HCT116 (cell line): Measurements from ENCODE around the gene ZNF593. TPM values are rescaled to one million over a fixed set of nuclear protein-coding genes. Genes with fewer than 3 reads are reported as not detected.

ENCODE experiments used
- ATAC-seq: fragments of 200-7000 bp; cut with Tn5 transposase; 2 replicates; pipeline ENCODE4 v1.9.1; 2020; ENCODE audit warnings: mild to moderate bottlenecking, moderate library complexity
- BruUV-seq: library from RNA; stranded (reverse); fragments of 400-500 nt; replicated peaks from 2 replicates; lab custom pipeline; 2021; lab: Mats Ljungman, UMichigan
- CTCF ChIA-PET: fragments of 300-600 bp; sonication (Branson Sonifier 250); formaldehyde crosslinking; loops from one replicate; lab custom pipeline; 2021; ENCODE audit warnings: antibody characterized with exemption; lab: Charles Lee
- POLR2A ChIA-PET: fragments of 300-600, 350-600 bp; sonication (Branson Sonifier 250); formaldehyde crosslinking; loops from one replicate; lab custom pipeline; 2021; ENCODE audit warnings: antibody characterized with exemption; lab: Charles Lee
- RAD21 ChIA-PET, 2 experiments: fragments of 300-600 bp; sonication (Branson Sonifier 250); formaldehyde crosslinking; loops; one replicate each; lab custom pipeline; 2023; ENCODE audit warnings: low total read pairs in 2 of 2; ENCODE audit not compliant: uncharacterized antibody in 2 of 2, unreplicated experiment in 2 of 2, low non-redundant PET in 1 of 2; lab: Charles Lee
- DNase-seq: peaks from one replicate; pipeline ENCODE4 v3.0.0-alpha.2; 2010; ENCODE audit warnings: low read depth, low spot score
- H2AFZ ChIP-seq: fragments of 200-600 bp; shearing (Covaris generic), sonication (generic); 2 replicates; pipeline ENCODE4 v1.6.1; 2017; ENCODE audit warnings: low read depth, mixed run types, mixed read lengths, antibody characterized with exemption, low read length; ENCODE audit not compliant: poor library complexity, severe bottlenecking
- H3K27ac ChIP-seq: 2 replicates; pipeline ENCODE4 v1.5.1; 2012; ENCODE audit warnings: low read depth, low read length
- H3K27me3 ChIP-seq: fragments of 200-600 bp; sonication (generic); 2 replicates; pipeline ENCODE4 v1.6.1; 2016; ENCODE audit warnings: mixed run types, low read length, mixed read lengths; ENCODE audit not compliant: insufficient read depth
- H3K36me3 ChIP-seq, 2 experiments: fragments of 200-500 bp in 1 of 2; fragments of 200-600 bp in 1 of 2; sonication (Bioruptor generic) in 1 of 2; sonication (generic) in 1 of 2; 2 replicates each; pipeline versions ENCODE4 v1.5.1 to v1.6.1; 2014 to 2016; ENCODE audit warnings: low read length in 2 of 2, inconsistent platforms in 1 of 2, mixed read lengths in 1 of 2, mixed run types in 1 of 2; ENCODE audit not compliant: insufficient read depth in 2 of 2, control insufficient read depth in 1 of 2
- H3K4me1 ChIP-seq, 2 experiments: fragments of 200-600 bp in 1 of 2; sonication (generic) in 1 of 2; 2 replicates each; pipeline versions ENCODE4 v1.5.1 to v1.6.1; 2012 to 2017; ENCODE audit warnings: low read length in 2 of 2, inconsistent platforms in 1 of 2, mild to moderate bottlenecking in 1 of 2, mixed read lengths in 1 of 2, mixed run types in 1 of 2, moderate library complexity in 1 of 2; ENCODE audit not compliant: insufficient read depth in 2 of 2, control insufficient read depth in 1 of 2
- H3K4me2 ChIP-seq: fragments of 200-600 bp; sonication (generic); 2 replicates; pipeline ENCODE4 v1.6.1; 2017; ENCODE audit warnings: mixed run types, low read length, mixed read lengths
- H3K4me3 ChIP-seq, 2 experiments: fragments of 200-600 bp in 1 of 2; sonication (generic) in 1 of 2; replicated peaks in 1 of 2; 2 replicates each; pipeline ENCODE4 v1.5.1; 2011 to 2016; ENCODE audit warnings: low read length in 2 of 2, control low read depth in 1 of 2, low read depth in 1 of 2, mild to moderate bottlenecking in 1 of 2, mixed read lengths in 1 of 2, mixed run types in 1 of 2
- H3K79me2 ChIP-seq: fragments of 200-600 bp; sonication (generic); 2 replicates; pipeline ENCODE4 v1.6.1; 2017; ENCODE audit warnings: mild to moderate bottlenecking, mixed run types, low read length, moderate library complexity, mixed read lengths; ENCODE audit not compliant: insufficient read depth
- H3K9ac ChIP-seq: fragments of 200-600 bp; sonication (generic); 2 replicates; pipeline ENCODE4 v1.6.1; 2016; ENCODE audit warnings: low read length, mixed read lengths
- H3K9me2 ChIP-seq: fragments of 200-600 bp; sonication (generic), shearing (Covaris generic); 2 replicates; pipeline ENCODE4 v1.6.1; 2017; ENCODE audit warnings: mixed run types, mild to moderate bottlenecking, moderate library complexity; ENCODE audit not compliant: insufficient read depth
- H3K9me3 ChIP-seq, 2 experiments: fragments of 200-500 bp in 1 of 2; fragments of 200-600 bp in 1 of 2; sonication (Bioruptor generic) in 1 of 2; sonication (generic) in 1 of 2; 2 replicates each; pipeline ENCODE4 v1.6.1; 2014 to 2017; ENCODE audit warnings: low read length in 2 of 2, mixed read lengths in 2 of 2, inconsistent platforms in 1 of 2, low read depth in 1 of 2, mild to moderate bottlenecking in 1 of 2, mixed run types in 1 of 2, moderate library complexity in 1 of 2; ENCODE audit not compliant: control insufficient read depth in 1 of 2, insufficient read depth in 1 of 2
- H4K20me1 ChIP-seq: fragments of 200-600 bp; sonication (generic), shearing (Covaris generic); 2 replicates; pipeline ENCODE4 v1.6.1; 2017; ENCODE audit warnings: mixed run types, mild to moderate bottlenecking, moderate library complexity; ENCODE audit not compliant: insufficient read depth
- ATF3 ChIP-seq: IDR thresholded peaks from 2 replicates; pipeline ENCODE4 v1.6.1; 2012
- CBX3 ChIP-seq: IDR thresholded peaks from 2 replicates; pipeline ENCODE4 v1.6.1; 2012; ENCODE audit warnings: low read depth
- CEBPB ChIP-seq: IDR thresholded peaks from 2 replicates; pipeline ENCODE4 v1.6.1; 2012; ENCODE audit warnings: low read depth
- EGR1 ChIP-seq: IDR thresholded peaks from 2 replicates; pipeline ENCODE4 v1.6.1; 2012; ENCODE audit warnings: low read depth
- ELF1 ChIP-seq: IDR thresholded peaks from 2 replicates; pipeline ENCODE4 v1.6.1; 2012; ENCODE audit warnings: low read depth, borderline replicate concordance
- EZH2phosphoT487 ChIP-seq: fragments of 200-600 bp; IDR thresholded peaks from 2 replicates; pipeline ENCODE4 v1.6.1; 2018; ENCODE audit warnings: antibody characterized with exemption, borderline replicate concordance
- MAX ChIP-seq: IDR thresholded peaks from 2 replicates; pipeline ENCODE4 v1.6.1; 2012
- POLR2A ChIP-seq: IDR thresholded peaks from 2 replicates; pipeline ENCODE4 v1.7.0; 2011; ENCODE audit warnings: borderline replicate concordance; ENCODE audit not compliant: insufficient read depth, insufficient read length; ENCODE audit errors: extremely low read depth
- POLR2AphosphoS5 ChIP-seq: IDR thresholded peaks from 2 replicates; pipeline ENCODE4 v1.6.1; 2011; ENCODE audit warnings: mild to moderate bottlenecking, low read depth, low read length, moderate library complexity
- RAD21 ChIP-seq: IDR thresholded peaks from 2 replicates; pipeline ENCODE4 v1.6.1; 2012; ENCODE audit warnings: low read depth, mild to moderate bottlenecking
- SIN3A ChIP-seq: IDR thresholded peaks from 2 replicates; pipeline ENCODE4 v1.6.1; 2012; ENCODE audit warnings: low read depth
- SP1 ChIP-seq: IDR thresholded peaks from 2 replicates; pipeline ENCODE4 v1.6.1; 2012; ENCODE audit warnings: low read depth
- SRF ChIP-seq: IDR thresholded peaks from 2 replicates; pipeline ENCODE4 v1.6.1; 2012; ENCODE audit warnings: low read depth
- YY1 ChIP-seq: IDR thresholded peaks from 2 replicates; pipeline ENCODE4 v1.6.1; 2011; ENCODE audit warnings: low read length, low read depth, moderate library complexity, mild to moderate bottlenecking; ENCODE audit not compliant: insufficient replicate concordance; ENCODE audit errors: extremely low read depth
- ZFX ChIP-seq: fragments of 450-650 bp; IDR thresholded peaks from 2 replicates; pipeline ENCODE4 v1.6.1; 2017
- ZNF274 ChIP-seq: fragments of 200-500 bp; sonication (Bioruptor generic); IDR thresholded peaks from 2 replicates; pipeline ENCODE4 v1.6.1; 2014; ENCODE audit warnings: mild to moderate bottlenecking, low read depth, low read length, inconsistent platforms
- intact Hi-C: fragments of 100-400 bp; cut with micrococcal nuclease; formaldehyde crosslinking; loops from 2 replicates; pipeline ENCODE4 v1.10.0; 2022
- total RNA-seq: library from RNA; stranded (reverse); gene quantifications from one replicate; pipeline ENCODE4 v1.2.1, GENCODE V29; 2021; ENCODE audit not compliant: unreplicated experiment
- TF ChIP-seq, protein P1 (sequence below): IDR thresholded peaks from 2 replicates; pipeline ENCODE4 v1.6.1; 2012; ENCODE audit warnings: low read depth
- TF ChIP-seq, protein P2 (sequence below), 3 experiments: fragments of 200-600 bp in 1 of 3; sonication (generic) in 1 of 3; IDR thresholded peaks in 2 of 3; conservative IDR thresholded peaks in 1 of 3; 2 replicates each; pipeline ENCODE4 v1.5.1; 2012 to 2017; ENCODE audit warnings: low read depth in 2 of 3, low read length in 2 of 3, antibody characterized with exemption in 1 of 3, borderline replicate concordance in 1 of 3, control low read depth in 1 of 3, mild to moderate bottlenecking in 1 of 3, mixed read lengths in 1 of 3, mixed run types in 1 of 3, moderate library complexity in 1 of 3; ENCODE audit not compliant: insufficient read depth in 1 of 3

ZNF593 gene
- total RNA-seq, 1 experiment from 2014 or later: 62.4 TPM

- BruUV-seq: no TSS peak
- intact Hi-C loops: no loop called here
- Histone ChIP-seq H3K9me2 (0 out of 2 replicates have a peak, but pooled peaks cover 3% of the 10 kb centered on the region), H4K20me1 (no peaks in the 10 kb centered on the region), H3K4me3 (no peak overlapping the region), H3K9ac (no peak overlapping the region), H3K9me3 (no peaks in the 10 kb centered on the region), H3K4me2 (no peak overlapping the region), H3K36me3 (no peaks in the 10 kb centered on the region), H3K4me1 (peaks cover 0 to 5% of the 10 kb centered on the region in 2 experiments; a peak in 1 of 4 replicates), H3K27me3 (no peaks in the 10 kb centered on the region), H3K79me2 (no peaks in the 10 kb centered on the region), H3K27ac (no peak overlapping the region), H2AFZ (no peak overlapping the region)
- DNase-seq (no peak), ATAC-seq (0 out of 2 replicates have a peak, but pooled peaks have one; percentile 11)
- CTCF ChIA-PET: no interaction called here
- RAD21 ChIA-PET: no interaction called here
- TF ChIP-seq ZFX (no peak), SRF (no peak), SP1 (no peak), EZH2phosphoT487 (no peak), EGR1 (no peak), CEBPB (no peak), ZNF274 (no peak), ATF3 (no peak), SIN3A (no peak), YY1 (no peak), CBX3 (no peak), POLR2AphosphoS5 (no peak), ELF1 (no peak), RAD21 (no peak), MAX (no peak), POLR2A (no peak)
- TF ChIP-seq, protein P1, sequence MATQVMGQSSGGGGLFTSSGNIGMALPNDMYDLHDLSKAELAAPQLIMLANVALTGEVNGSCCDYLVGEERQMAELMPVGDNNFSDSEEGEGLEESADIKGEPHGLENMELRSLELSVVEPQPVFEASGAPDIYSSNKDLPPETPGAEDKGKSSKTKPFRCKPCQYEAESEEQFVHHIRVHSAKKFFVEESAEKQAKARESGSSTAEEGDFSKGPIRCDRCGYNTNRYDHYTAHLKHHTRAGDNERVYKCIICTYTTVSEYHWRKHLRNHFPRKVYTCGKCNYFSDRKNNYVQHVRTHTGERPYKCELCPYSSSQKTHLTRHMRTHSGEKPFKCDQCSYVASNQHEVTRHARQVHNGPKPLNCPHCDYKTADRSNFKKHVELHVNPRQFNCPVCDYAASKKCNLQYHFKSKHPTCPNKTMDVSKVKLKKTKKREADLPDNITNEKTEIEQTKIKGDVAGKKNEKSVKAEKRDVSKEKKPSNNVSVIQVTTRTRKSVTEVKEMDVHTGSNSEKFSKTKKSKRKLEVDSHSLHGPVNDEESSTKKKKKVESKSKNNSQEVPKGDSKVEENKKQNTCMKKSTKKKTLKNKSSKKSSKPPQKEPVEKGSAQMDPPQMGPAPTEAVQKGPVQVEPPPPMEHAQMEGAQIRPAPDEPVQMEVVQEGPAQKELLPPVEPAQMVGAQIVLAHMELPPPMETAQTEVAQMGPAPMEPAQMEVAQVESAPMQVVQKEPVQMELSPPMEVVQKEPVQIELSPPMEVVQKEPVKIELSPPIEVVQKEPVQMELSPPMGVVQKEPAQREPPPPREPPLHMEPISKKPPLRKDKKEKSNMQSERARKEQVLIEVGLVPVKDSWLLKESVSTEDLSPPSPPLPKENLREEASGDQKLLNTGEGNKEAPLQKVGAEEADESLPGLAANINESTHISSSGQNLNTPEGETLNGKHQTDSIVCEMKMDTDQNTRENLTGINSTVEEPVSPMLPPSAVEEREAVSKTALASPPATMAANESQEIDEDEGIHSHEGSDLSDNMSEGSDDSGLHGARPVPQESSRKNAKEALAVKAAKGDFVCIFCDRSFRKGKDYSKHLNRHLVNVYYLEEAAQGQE: no peak
- TF ChIP-seq, protein P2, sequence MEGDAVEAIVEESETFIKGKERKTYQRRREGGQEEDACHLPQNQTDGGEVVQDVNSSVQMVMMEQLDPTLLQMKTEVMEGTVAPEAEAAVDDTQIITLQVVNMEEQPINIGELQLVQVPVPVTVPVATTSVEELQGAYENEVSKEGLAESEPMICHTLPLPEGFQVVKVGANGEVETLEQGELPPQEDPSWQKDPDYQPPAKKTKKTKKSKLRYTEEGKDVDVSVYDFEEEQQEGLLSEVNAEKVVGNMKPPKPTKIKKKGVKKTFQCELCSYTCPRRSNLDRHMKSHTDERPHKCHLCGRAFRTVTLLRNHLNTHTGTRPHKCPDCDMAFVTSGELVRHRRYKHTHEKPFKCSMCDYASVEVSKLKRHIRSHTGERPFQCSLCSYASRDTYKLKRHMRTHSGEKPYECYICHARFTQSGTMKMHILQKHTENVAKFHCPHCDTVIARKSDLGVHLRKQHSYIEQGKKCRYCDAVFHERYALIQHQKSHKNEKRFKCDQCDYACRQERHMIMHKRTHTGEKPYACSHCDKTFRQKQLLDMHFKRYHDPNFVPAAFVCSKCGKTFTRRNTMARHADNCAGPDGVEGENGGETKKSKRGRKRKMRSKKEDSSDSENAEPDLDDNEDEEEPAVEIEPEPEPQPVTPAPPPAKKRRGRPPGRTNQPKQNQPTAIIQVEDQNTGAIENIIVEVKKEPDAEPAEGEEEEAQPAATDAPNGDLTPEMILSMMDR (IDR thresholded peaks at IDR 0.05 in 2 of 3, conservative IDR thresholded peaks at IDR 0.05 in 1 of 3; ENCODE audit: borderline replicate concordance in 1 of 3, insufficient read depth in 1 of 3, low read depth in 2 of 3, low read length in 2 of 3): no peak
- POLR2A ChIA-PET: no interaction called here
Observed at GRCh38 chr1:26132834-26133167, 36.9 kb upstream of the ZNF593 start.
